ENCODE measurements around the gene BNIPL. TPM values are rescaled to one million over a fixed set of nuclear protein-coding genes. Genes with fewer than 3 reads are reported as not detected.

Gene BNIPL
- total and polyA plus RNA-seq, 2 of the 8 experiments (the other 6 are each of a cell fraction or from before 2014, with no cell fraction given), result 2.4 to 3.3 TPM

GRCh38 chr1:150999051-150999674, 37.2 kb upstream of the BNIPL start (continued):
- TF ChIP-seq SIN3A (conservative IDR thresholded peaks at IDR 0.05 in 1 of 2, IDR thresholded peaks at IDR 0.05 in 1 of 2; ENCODE audit: low read depth in 1 of 2, low read length in 2 of 2), result no peak
- no peak for TF ChIP-seq RBBP5 (IDR thresholded peaks at IDR 0.05; ENCODE audit: borderline replicate concordance, low read depth, low read length)

All from H1 (cell line).